Hematopoietic multipotent progenitor cell treated with erythropoietin and hydrocortisone succinate and interleukin-3 and kit ligand, for 8 days (in vitro differentiated cells): ENCODE measurements around the gene NF2.
A peak's percentile ranks its signal among the peaks of the same experiment; 100 is the strongest.

Source experiments
- DNase-seq: peaks from one replicate; pipeline ENCODE4 v3.0.0-alpha.2; 2015

The NF2 gene

DNA sequence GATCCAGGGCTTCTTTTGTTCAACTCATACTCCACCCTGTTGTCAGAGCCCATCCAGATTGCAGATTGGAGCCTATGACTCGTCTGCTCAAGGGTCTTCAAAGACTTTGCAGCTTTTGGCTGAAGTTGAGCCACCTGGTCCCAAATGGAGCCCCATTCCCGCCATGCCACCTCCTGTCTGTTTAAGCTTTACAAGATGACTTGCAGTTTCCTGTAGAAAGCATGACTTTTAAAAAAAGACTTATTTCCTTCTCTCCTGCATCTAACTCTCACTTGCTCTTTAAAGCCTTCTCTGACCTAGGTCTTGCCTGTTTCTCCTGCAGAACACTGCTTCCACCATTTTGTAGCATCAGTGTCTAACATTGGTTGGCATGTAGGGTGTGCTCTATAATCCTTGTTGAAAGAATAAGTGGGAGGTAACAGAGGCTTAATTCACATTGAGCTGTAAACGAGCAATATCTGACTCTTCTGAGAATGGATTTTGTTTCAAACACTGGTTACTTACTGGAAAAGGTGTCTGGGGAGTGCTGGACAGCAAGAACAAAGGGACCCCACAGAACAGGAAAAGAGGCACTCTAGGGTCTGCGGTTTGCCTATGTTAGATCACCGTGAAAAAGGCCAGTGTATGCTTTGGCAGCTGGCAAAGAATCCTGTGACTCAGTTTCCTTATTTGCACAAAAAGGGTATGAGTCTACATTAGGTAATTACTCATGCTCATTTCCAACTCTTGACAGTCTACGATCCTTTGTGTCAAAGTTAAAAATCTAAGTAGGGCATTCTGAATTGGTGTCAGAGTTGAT, 30.3 kb downstream of the NF2 start:
- no peak for DNase-seq

DNA sequence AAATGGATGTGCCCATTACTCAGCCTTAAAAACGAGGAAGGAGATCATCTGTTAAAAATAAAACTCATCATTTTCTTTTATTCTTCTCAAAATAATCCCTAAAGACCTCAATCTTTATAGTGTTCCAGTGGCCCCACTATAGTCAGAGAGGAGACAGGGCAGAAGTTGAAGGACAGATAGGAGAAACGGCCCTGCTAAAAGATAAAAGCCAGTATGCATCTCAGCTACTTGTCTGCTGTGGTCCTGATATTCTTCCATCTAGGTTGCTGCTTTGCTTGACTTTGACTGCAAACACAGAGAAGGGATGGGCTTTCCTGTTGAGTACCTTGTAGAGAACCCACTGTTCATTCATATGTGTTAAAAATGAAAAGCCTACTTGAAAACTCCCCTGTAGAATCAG, 31.4 kb downstream of the NF2 start:
- DNase-seq: peak; percentile 61

DNA sequence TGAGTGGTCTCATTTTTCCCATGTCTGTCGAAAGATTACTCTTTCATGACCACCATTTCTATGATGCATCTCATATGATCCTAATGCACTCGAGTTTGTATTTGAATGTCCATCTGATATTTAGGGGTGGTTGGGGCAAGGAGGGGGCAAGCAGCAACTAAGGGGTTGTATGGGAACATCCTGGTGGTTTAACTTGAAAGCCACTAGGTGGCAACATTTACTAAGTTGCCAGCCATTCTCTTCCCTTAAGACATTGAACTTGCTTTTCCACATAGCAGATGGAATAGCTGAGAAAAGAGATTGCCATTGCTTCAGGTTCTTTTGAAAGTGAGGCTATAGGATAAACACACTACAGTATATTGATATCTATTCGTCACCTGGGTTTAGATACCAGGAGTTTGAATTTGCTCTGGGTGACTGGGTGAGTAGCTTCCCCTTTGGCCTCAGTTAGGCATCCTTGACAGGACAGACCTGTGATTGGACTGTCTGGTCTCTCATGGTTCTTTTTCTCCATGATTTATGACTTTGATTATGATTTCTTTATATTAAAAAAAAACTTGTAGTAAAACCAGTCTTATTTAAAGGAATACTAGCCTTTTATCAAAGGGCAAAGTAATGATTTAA, 32.4 kb downstream of the NF2 start:
- DNase-seq: peak; percentile 78

DNA sequence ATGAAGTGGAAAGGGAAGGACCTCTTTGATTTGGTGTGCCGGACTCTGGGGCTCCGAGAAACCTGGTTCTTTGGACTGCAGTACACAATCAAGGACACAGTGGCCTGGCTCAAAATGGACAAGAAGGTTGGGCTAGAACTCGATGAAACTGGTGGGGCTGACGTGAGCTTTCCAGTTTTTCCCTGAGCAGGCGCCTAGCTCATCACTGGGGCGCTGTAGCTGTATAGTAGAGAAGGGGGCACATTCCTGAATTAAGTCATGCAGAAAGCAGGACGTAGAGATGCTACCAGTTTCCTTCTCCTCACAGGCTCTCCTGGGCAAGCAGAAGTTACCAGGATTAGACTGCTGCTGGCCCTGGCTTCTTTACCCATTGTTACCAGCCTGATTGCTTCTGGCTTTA, 33.3 kb downstream of the NF2 start:
- no peak for DNase-seq

DNA sequence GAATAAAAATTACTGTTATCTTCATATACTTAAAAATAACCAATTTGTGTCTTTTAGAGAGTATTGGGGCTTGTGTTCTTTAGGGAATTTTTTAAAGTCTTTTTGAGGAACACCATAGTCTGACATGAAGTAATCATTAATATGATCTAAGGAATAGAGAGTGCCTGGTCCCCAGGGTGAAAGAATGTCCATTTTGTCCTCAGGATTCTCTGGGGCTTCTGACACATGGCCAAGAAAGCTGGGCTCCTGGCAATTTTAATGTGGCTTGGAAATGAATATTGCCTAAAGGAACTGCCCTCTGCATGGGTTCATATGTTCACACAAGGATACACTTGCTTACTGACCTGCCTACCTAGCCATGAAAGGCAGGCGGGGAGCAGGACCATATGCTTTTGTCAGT, 33.7 kb downstream of the NF2 start:
- no peak for DNase-seq

DNA sequence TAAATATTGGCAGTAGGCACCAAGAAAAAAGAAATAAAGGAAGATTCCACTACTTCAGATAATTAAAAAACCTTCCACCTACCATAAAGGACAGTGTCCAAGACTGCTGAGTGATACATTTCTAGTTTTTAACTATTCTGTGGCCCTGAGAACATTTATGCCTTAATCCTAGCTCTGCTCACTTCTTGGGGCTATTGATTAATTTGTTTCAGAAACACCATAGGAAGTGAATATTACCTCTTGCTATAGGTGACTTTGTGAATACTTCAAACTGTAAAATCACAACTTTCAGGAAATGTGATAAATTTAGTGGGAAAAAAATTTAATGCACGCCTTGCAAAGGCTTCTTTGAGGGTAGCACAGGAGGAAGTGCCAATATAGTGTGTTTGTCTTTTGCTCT, 35.2 kb downstream of the NF2 start:
- no peak for DNase-seq

DNA sequence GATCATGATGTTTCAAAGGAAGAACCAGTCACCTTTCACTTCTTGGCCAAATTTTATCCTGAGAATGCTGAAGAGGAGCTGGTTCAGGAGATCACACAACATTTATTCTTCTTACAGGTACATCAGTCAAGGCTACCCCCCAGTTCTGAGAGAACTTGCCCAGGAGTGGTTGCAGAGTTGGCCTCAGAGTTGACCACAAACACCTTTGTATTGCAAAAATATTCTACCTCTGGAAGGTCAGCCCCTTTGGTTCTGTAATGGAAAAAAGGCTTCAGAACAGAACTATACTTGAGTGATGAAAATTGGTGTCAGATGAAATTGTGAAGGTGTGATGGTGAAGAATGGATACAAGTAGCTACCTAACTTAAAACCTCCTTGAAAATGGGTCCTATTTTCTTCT, 35.7 kb downstream of the NF2 start:
- no peak for DNase-seq

DNA sequence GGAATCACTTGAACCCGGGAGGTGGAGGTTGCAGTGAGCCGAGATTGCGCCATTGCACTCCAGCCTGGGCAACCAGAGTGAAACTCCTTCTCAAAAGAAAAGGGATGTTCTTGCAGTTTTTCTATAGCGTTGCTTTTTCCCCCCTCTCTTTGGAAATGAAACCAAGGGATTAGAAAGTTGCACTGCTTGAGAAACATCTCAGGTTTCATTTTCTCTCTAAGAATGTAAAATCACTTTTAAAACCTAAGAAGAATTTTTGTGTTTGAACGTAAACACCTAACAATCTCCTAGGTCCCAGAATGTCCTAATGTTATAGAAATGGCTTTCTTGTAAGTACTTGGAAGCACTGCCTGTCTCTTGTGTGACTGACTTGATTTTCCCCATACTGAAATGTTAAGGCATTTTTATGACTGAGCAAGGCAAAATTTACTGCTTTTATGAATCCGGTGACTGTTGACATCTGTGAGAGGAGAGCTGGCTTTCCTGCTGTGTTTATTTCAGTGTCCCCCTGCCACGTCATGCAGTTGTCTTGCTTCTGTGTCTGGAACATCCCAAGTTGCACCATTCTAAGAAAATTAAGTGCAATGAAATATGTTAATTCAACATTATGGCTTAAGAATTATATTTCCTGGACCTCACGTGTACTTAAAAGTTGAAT, 37.7 kb downstream of the NF2 start:
- no peak for DNase-seq

DNA sequence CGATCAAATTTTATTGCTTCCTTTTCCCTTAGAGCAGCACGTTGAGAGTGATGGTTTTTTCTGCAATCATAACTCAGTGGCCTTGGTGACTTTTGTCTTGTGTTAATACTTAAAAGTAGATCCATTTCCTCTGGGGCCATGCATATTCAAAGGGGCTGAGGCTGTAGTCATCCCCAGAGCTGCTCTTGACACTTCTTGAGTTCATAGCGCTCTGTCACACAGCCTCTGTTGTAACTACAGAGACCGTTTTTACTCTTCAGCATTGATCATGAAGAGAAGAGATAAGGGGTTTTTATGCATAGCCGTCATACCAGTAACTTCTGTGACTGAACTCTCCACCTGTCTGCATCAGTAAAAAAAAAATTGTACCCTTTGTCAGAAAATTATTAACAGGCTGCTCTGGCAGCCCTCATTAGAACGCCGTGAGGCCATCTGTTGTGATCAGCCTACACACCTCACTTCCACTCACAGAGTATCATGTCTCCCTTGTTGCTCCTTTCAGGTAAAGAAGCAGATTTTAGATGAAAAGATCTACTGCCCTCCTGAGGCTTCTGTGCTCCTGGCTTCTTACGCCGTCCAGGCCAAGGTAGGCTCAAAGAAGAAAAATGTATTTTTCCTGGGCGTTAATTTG, 38.4 kb downstream of the NF2 start:
- no peak for DNase-seq

DNA sequence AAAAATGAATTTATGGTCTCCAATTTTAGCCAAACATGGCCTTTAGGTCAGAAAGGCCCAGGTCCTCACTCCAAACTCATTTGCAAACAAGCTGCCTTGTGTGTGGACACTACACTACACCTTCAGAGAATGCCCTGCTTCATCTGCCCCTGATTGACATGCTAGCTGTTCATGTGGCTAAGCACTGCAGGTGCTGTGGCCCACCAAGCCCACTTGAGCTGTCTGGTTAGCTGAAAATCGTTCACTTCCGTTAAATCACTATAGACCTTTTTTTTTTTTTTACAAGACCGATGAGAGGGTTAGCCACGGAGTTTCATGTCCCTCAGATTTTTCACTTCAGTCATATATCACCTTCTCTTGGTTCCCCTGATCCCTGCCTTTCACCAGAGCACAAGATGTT, 39.3 kb downstream of the NF2 start:
- no peak for DNase-seq

DNA sequence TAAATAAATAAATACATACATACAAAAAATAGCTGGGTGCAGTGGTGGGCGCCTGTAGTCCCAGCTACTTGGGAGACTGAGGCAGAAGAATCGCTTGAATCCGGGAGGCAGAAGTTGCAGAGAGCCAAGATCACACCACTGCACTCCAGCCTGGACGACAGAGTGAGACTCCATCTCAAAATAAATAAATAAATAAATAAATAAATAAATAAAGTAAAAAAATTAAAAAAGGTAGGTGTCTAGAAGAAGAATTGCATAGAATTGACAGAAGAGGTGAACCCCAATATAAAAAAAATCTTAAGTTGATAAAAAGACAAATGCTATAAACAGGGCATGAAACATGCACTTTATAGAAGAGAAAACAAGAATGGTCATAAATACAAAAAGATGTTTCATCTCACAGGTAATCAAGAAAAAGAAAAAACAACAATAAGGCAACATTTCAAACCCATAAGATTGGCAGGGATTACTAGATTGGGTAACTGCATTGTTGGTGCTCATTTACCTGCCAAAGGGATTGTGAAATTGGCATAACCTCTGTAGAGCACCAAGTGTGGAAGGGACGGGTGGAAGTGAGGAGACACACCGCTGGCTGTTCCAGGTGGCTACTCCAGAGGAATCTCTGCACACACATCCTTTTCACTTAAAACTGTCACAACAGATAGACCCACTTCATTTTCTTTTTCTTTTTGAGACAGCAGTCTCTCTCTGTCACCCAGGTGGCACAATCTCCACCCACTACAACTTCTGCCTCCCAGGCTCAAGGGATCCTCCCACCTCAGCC, 44.7 kb downstream of the NF2 start:
- DNase-seq: no peak

DNA sequence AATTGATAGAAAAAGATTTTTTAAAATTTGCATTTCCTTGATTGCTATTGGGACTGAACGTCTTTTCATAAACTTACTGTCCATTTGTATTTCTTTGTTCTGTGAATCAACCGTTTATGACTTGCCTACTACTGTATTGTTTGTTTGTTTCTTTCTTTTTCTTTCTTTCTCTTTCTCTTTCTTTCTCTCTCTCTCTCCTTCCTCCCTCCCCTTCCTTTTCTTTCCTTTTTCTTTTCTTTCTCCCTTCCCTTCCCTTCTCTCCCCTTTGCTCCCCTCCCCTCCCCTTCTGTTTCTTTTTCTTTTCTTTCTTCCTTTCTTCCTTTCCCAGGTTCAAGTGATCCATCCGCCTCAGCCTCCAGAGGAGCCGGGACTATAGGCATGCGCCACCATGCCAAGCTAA, 46.9 kb downstream of the NF2 start:
- no peak for DNase-seq

DNA sequence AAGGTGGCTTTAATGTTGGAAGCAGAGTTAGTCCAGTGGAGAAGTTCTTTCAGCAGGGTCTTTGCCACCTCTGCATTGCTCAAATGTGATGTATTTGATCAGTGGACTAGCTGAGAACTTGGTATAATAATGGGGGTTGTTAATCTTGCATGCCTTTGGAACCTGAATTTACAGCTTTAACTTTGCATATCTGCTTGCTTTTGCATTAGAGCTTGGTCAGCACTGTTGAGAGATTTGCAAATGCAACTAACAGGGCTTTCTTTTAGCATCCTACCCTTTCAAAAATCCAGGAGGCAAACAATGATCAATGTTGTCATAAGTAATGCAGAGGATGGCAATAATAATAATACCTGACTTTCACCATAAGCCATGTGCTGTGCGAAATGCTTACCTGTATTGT, 48.2 kb downstream of the NF2 start:
- DNase-seq: no peak

DNA sequence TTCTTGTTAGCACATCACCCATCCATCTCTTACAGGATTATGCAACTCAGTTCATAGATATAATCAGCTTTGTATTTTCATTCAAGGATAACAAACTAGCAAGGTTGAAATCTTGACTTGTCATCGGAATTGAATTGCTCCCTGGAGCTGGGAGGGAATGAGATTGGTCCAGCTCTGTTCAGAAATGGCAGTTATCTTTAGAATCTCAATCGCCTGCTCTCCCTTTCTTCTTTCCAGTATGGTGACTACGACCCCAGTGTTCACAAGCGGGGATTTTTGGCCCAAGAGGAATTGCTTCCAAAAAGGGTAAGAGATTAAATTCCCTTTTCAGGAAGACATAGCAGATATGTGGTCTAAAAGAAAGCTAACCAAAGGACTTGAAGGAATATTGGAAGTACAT, 51.0 kb downstream of the NF2 start:
- DNase-seq: no peak

DNA sequence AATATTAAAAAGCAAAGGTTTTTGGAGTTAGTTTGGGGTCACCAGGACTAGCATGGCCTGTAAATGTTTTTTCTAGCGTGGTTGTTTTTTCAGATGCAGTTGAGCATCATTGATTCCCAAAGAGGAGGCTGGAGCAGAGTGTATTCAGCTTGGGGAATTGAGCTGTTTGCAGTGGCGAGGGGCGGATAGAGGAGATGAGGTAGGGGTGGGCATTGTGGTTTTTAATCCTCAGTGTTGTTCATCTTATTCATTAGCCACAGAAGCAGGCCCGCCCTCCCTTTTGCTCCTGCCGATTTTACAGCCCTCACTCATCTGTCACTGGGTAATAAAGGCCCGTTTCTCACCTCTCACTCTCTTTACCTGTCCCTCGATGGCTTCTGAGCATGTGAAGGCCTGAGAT, 51.4 kb downstream of the NF2 start:
- DNase-seq: no peak

DNA sequence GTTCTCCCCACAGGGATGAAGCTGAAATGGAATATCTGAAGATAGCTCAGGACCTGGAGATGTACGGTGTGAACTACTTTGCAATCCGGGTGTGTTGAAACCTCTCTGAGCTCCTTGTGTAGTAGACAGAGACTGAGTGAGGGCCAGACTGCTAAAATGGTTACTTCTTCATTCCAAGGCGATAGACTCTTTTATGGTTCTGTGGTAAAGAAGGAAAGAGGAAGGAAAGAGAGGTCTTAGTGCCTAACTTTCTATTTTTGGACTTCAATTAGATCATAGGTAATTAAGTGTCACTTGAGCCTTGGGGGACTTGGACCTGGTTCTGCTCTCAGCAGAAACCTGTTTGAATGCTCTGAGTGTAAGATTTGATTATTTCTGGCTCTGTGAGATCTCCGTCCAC, 54.7 kb downstream of the NF2 start:
- no peak for DNase-seq

DNA sequence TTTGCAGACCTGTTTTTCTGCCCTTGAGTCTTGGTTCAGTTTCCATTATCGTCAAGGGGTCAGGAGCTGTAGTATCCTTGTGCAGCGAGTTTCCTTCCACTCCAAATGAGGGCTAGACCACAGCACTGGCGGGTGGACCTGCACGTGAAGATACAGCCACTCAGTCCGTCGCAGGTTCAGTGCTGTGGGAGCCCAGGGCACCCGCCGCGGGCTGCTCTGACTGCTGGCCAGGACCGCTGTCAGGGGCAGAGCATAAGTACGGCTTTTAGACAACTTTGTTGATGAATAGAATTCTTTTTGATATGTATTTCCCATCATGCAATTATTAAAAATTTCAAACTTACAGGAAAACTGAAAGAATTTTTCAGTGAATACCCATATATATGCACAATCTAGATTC, 56.6 kb downstream of the NF2 start:
- DNase-seq: no peak

DNA sequence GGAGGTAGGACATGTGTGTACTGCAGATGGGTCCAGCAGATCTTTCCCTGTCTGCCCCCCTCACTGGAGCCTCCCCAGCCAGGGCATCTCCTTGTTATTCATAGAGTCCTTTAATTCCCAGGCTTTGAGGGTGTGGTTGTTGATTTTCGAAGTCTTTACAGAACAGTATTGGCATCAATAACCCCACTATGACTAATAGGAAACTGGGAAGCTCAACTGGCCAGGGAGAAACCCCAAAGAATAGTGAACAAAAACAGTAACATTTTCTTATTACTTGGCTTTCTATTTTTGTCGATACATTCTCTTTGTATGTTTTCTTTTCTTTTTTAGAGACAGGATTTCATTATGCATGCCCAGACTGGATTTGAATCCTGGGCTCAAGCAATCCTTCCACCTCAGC, 57.9 kb downstream of the NF2 start:
- no peak for DNase-seq

DNA sequence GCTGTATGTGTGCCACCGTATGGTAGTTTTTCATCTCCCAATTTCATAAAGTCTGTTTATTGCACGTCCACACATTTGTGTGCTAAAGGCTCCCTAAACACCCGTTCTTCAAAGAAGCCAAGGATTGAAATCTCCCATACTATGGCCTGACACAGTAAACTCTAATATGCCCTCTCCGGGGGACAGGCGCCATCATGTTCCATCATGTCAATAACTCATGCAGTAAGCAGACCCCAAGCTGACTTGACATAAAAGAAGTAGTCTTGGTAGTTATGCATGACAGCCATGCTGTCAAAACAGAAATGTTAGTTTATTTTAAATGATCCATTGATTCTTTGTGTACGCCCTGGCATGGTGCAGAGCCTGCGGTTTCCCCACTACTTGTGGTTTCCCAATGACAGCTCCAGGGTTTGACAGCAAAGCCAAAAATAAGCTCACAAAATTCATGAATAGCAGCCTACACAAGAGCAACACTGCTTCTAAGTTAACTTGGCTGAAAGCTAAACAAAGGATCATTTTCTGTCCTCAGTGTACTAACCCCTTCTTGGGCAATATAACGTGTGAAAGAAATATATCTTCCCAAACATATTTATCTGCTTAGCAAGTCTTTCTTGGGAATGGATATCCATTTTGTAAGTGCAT, 59.9 kb downstream of the NF2 start:
- no peak for DNase-seq

DNA sequence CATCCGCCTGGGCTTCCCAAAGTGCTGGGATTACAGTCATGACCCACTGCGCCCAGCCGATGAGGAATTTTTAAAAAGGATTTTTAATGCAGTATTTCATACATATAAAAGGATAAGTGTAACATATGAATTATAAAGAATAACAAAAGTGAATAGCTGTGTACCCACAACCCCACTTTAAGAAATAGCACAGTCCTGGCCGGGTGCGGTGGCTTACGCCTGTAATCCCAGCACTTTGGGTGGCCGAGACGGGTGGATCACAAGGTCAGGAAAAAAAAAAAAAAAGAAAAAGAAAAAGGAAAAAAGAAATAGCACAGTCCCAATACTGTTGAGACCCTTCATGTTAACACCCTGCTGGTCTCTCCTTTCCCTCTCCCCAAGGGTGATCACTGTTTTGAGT, 62.1 kb downstream of the NF2 start:
- DNase-seq: no peak

DNA sequence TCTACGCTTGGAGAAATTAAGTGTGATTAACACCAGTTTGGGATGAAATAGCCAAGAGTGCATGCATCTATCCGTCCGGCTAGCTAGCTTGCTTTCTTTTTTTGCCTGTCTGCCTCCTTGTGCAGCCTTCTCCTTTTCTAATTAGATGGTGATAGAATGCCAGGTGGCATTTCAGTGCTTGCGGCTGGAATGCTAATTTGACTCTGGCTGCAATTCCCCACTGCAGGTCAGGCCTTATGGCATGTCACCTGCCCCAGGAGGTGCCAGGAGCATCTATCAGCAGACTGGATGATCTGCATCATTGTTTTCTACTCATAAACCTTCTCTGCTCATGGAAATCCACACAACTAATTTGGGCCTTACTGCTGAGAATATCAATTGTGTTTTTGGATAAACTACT, 65.2 kb downstream of the NF2 start:
- no peak for DNase-seq

DNA sequence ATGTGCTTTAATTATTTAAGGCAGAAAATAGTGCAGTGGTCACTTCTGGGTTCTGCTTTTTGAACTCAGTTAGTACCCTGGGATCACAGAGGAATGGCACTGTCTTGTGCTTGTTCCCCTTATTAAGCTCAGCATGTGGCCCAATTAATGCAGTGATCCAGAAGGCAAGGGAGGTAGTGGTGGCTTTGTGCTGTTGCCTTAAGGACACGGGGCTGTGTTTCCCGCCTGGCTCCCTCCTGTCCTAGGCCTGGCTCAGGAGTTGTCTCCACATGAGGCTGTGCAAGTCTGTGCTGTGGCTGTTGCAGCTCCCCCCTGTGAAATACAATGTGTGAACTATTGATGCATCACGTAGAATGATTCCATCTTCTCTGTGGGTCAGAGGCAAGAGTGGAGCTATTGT, 67.2 kb downstream of the NF2 start:
- DNase-seq: no peak
